GM19240 (cell line): ENCODE data around the gene FAM184B.

ENCODE experiments used
- DNase-seq: peaks from one replicate; pipeline ENCODE4 v3.0.0; 2011; ENCODE audit warnings: low spot score; ENCODE audit not compliant: insufficient read length

The FAM184B gene

GRCh38 chr4:17636696-17637622 lies 144.5 kb downstream of the FAM184B start:
- peak; percentile 43 for DNase-seq

GRCh38 chr4:17636341-17636695 lies 145.1 kb downstream of the FAM184B start:
- no peak for DNase-seq

GRCh38 chr4:17635056-17635455 lies 146.4 kb downstream of the FAM184B start:
- DNase-seq = no peak

GRCh38 chr4:17633600-17633999 lies 147.8 kb downstream of the FAM184B start:
- DNase-seq = no peak

- no peak for DNase-seq
Observed at GRCh38 chr4:17630228-17630627, 151.2 kb downstream of the FAM184B start.

- DNase-seq = no peak
Observed at GRCh38 chr4:17624821-17625220, 156.6 kb downstream of the FAM184B start.

- no peak for DNase-seq
Observed at GRCh38 chr4:17623451-17624001, 157.9 kb downstream of the FAM184B start.

- DNase-seq = no peak
Observed at GRCh38 chr4:17619416-17620105, 161.9 kb downstream of the FAM184B start.

- no peak for DNase-seq
Observed at GRCh38 chr4:17618926-17619325, 162.5 kb downstream of the FAM184B start.

GRCh38 chr4:17616283-17616682 lies 165.1 kb downstream of the FAM184B start:
- no peak for DNase-seq

- peak; percentile 87 for DNase-seq
Observed at GRCh38 chr4:17614416-17615299, 166.8 kb downstream of the FAM184B start, which contains the start of gene MED28. TSS of gene MED28 (plus strand) at chr4:17614641. CDS start at chr4:17614655, 14 bp downstream.

GRCh38 chr4:17613761-17614415 lies 167.5 kb downstream of the FAM184B start:
- DNase-seq = no peak

- DNase-seq = no peak
Observed at GRCh38 chr4:17605236-17605635, 176.2 kb downstream of the FAM184B start.

- no peak for DNase-seq
Observed at GRCh38 chr4:17599826-17600225, 181.6 kb downstream of the FAM184B start.

GRCh38 chr4:17597517-17597916 lies 183.9 kb downstream of the FAM184B start:
- DNase-seq = no peak

- DNase-seq = peak; percentile 9
Observed at GRCh38 chr4:17595471-17596005, 185.9 kb downstream of the FAM184B start.

GRCh38 chr4:17589355-17589754 lies 192.1 kb downstream of the FAM184B start:
- DNase-seq = no peak

GRCh38 chr4:17587094-17587822 lies 194.2 kb downstream of the FAM184B start:
- no peak for DNase-seq

GRCh38 chr4:17584521-17585213 lies 196.8 kb downstream of the FAM184B start:
- DNase-seq = no peak
